D721Med (cell line): ENCODE results near the gene SH3PXD2A.

Experiments
- DNase-seq: peaks from one replicate; pipeline ENCODE4 v3.0.0; 2011; ENCODE audit warnings: low spot score; ENCODE audit not compliant: insufficient read length
- FAIRE-seq: peaks from 2 replicates; lab custom pipeline; 2011; peaks lifted over from hg19 to GRCh38; lab: Jason Lieb, UNC
- CTCF ChIP-seq: IDR thresholded peaks from 2 replicates; pipeline ENCODE4 v1.5.1; 2012; ENCODE audit warnings: mild to moderate bottlenecking, control low read depth; ENCODE audit not compliant: insufficient read depth; ENCODE audit errors: missing control alignments

Gene SH3PXD2A

GRCh38 chr10:103812004-103812403 lies 43.4 kb downstream of the SH3PXD2A start:
- DNase-seq: no peak
- no peak for TF ChIP-seq CTCF
- FAIRE-seq: no peak

GRCh38 chr10:103811463-103811862 lies 43.9 kb downstream of the SH3PXD2A start:
- TF ChIP-seq CTCF: no peak
- FAIRE-seq (no peak), DNase-seq (no peak)

- FAIRE-seq: no peak
- DNase-seq: no peak
- TF ChIP-seq CTCF: no peak
Observed at GRCh38 chr10:103808780-103809179, 46.6 kb downstream of the SH3PXD2A start.

- FAIRE-seq (no peak), DNase-seq (no peak)
- TF ChIP-seq CTCF: no peak
Observed at GRCh38 chr10:103807996-103808395, 47.4 kb downstream of the SH3PXD2A start.

- no peak for DNase-seq
- FAIRE-seq: no peak
- no peak for TF ChIP-seq CTCF
Observed at GRCh38 chr10:103806395-103807187, 48.8 kb downstream of the SH3PXD2A start.

GRCh38 chr10:103805781-103806180 lies 49.6 kb downstream of the SH3PXD2A start:
- no peak for DNase-seq
- no peak for FAIRE-seq
- no peak for TF ChIP-seq CTCF

- FAIRE-seq: no peak
- peak; percentile 90 for DNase-seq
- no peak for TF ChIP-seq CTCF
Observed at GRCh38 chr10:103804871-103805270, 50.5 kb downstream of the SH3PXD2A start.
